PC-9 (cell line): ENCODE data around the gene ANKS1B.

Experiments used
- CTCF ChIP-seq: fragments of 200-600 bp; sonication (generic); conservative IDR thresholded peaks from 2 replicates; pipeline ENCODE4 v1.6.1; 2017; ENCODE audit warnings: mixed run types, antibody characterized with exemption, mild to moderate bottlenecking, moderate library complexity
- EZH2 ChIP-seq: fragments of 200-600 bp; sonication (generic); IDR thresholded peaks from 2 replicates; pipeline ENCODE4 v1.8.0; 2017; ENCODE audit warnings: antibody characterized with exemption, low read depth

DNA sequence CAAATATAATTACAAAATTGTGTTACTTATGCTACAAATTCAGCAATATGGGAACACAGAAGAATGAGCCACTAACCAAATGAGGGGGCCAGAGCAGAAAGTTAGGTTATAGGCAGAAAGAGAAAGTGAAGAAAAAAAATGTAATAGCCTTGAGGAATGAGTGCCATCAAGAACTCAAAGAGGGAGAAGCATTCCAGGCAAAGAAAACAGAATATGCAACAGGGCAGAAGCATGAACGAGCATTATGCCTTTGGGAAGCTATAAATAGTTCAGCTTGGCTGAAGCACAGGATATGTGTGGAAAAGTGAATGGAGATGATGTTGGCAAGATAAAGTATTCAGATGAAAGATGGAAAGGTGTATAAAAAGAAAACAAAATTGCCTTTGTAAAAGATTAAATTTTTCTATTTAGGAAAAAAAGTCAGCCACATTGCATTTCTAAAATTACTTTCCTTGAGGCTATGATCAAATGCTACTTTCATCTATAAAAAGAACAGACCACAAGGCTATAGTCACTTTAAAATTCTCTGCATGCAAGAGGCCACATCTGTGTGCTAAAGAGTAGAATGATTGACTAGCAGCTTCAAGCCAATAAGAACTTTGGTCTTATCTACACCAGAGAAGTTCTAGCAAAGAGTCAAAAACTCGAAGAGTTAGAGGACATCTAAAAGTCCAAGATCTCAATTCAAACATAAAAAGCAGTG, 530.7 kb downstream of the ANKS1B start:
- no peak for TF ChIP-seq CTCF
- TF ChIP-seq EZH2, result no peak
